Adrenal gland (tissue), 5 donors: ENCODE results near the gene FCRL5.

Experiments used
- CTCF ChIP-seq, 6 experiments: fragments of 450-650 bp in 4 of 6; fragments of 200-600 bp in 2 of 6; sonication (generic) in 1 of 6; IDR thresholded peaks; 1 replicate in 5 of 6; 2 replicates in 1 of 6; pipeline versions ENCODE4 v1.5.1 to v1.8.0; 2016 to 2021; ENCODE audit warnings: antibody characterized with exemption in 6 of 6, mild to moderate bottlenecking in 2 of 6, moderate library complexity in 1 of 6
- POLR2A ChIP-seq, 2 donors: fragments of 450-650 bp; IDR thresholded peaks; one replicate each; pipeline ENCODE4 v1.6.1; 2017; ENCODE audit warnings: antibody characterized with exemption in 2 of 2, mild to moderate bottlenecking in 2 of 2, moderate library complexity in 1 of 2
- donor health status: DM: no; HTN: no; CAD: no.

DNA sequence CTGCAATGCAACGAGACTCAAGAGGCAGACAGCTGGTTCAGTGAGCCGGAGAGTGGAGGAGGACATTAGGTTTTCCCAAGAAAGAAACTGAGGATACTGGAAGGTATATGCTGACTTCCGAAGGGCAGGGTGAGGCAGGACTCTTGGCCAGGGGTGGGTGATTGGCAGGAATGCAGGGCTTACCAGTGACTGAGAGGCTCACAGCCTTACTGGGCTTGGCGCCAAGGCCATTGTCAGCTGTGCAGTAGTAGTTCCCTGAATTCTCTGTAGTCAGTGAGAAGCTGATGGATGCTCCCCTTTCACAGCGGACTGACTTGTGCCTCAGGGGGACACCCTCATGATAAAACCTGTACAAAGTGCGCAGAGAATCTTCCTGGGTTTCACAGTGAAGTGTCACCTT is 9.6 kb downstream of the FCRL5 start:
- TF ChIP-seq POLR2A (IDR thresholded peaks at IDR 0.05) (no peak), CTCF (IDR thresholded peaks at IDR 0.05) (no peak)
